ENCODE data around the gene FAM200A. TPM values are rescaled to one million over a fixed set of nuclear protein-coding genes. Genes with fewer than 3 reads are reported as not detected.
A peak's percentile ranks its signal among the peaks of the same experiment; 100 is the strongest.

FAM200A gene
- total and polyA plus RNA-seq, 2 of the 8 experiments (the other 6 are each of a cell fraction or from before 2014, with no cell fraction given) = 4.3 to 7.5 TPM

- TF ChIP-seq SIRT6 (IDR thresholded peaks at IDR 0.05; ENCODE audit: low read length) = no peak
- no peak; the same call in 1 of the 2 replicates for TF ChIP-seq USF2 (IDR thresholded peaks at IDR 0.05; ENCODE audit: low read length)
- peak; percentile 94 for TF ChIP-seq TAF1 (IDR thresholded peaks at IDR 0.05; ENCODE audit: low read depth, low read length)
- peak; percentile 2; the same call in 1 of the 2 replicates for TF ChIP-seq TEAD4 (IDR thresholded peaks at IDR 0.05; ENCODE audit: low read depth, low read length)
- TF ChIP-seq EP300 (IDR thresholded peaks at IDR 0.05; ENCODE audit: borderline replicate concordance in 1 of 2, low read depth in 2 of 2, low read length in 2 of 2) = peak in 1 of 2 experiments; percentile 65; a peak in 1 of 3 replicates
- TF ChIP-seq CREB1 (IDR thresholded peaks at IDR 0.05) = peak; percentile 94
- peak; percentile 92 for TF ChIP-seq RBBP5 (IDR thresholded peaks at IDR 0.05; ENCODE audit: borderline replicate concordance, low read depth, low read length)
- peak; percentile 89 for TF ChIP-seq EGR1 (IDR thresholded peaks at IDR 0.05; ENCODE audit: borderline replicate concordance, low read depth, low read length)
- peak; percentile 95 for TF ChIP-seq SP2 (IDR thresholded peaks at IDR 0.05; ENCODE audit: low read length)
- TF ChIP-seq POLR2AphosphoS5 (IDR thresholded peaks at IDR 0.05; ENCODE audit: low read depth, low read length) = peak; percentile 91
- peak; percentile 77 for TF ChIP-seq ASH2L (IDR thresholded peaks at IDR 0.05; ENCODE audit: low read length)
- TF ChIP-seq CTCF (IDR thresholded peaks at IDR 0.05; ENCODE audit: control extremely low read depth in 1 of 3, insufficient read depth in 1 of 3, low read depth in 1 of 3, low read length in 3 of 3) = peak in 1 of 3 experiments; percentile 4; a peak in 1 of 4 replicates
- peak; percentile 24 for TF ChIP-seq KDM4A (IDR thresholded peaks at IDR 0.05; ENCODE audit: low read depth, low read length, severe bottlenecking)
- peak; percentile 46; the same call in 1 of the 2 replicates for TF ChIP-seq GTF2F1 (IDR thresholded peaks at IDR 0.05; ENCODE audit: borderline replicate concordance, low read depth, low read length)
- TF ChIP-seq TBP (IDR thresholded peaks at IDR 0.05; ENCODE audit: low read depth, low read length) = peak; percentile 90
- TF ChIP-seq PHF8 (conservative IDR thresholded peaks at IDR 0.05; ENCODE audit: low read depth, low read length) = peak; percentile 90
- no peak for TF ChIP-seq POU5F1 (IDR thresholded peaks at IDR 0.05; ENCODE audit: low read depth, low read length)
These were observed 51.9 kb downstream of the FAM200A start, which contains the start of gene ZNF394 (continued) for GRCh38 chr7:99499721-99500636.

Measured in H1 (cell line).